ENCODE results near the gene SLC7A5.
A peak's percentile ranks its signal among the peaks of the same experiment; 100 is the strongest.

SLC7A5 gene

DNA sequence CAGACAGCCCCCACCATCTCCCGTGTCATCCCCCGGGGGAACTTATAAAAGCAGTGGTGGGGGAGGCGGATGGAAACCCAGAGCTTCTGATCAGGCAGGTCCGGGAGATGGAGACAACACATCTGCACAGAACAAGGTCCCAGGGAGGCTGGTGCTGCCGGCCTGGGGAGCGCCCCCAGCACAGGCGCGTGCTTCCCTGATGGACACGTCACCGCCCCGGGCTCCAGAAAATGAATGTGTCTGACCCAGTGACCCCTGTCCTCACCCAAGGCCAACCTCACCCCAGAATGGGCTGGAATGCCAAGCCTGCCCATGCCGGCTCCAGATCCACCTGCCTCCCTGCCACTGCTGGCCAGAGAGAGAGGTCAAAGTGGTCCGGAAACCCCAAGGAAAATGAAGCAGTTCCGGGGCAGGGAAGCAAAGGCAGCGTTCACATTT is 12.5 kb downstream of the SLC7A5 start:
- H3K27ac Mint-ChIP-seq, result peak overlapping the region; percentile 97
- H3K4me1 Mint-ChIP-seq, result peaks cover 92% of the 10 kb centered on the region
- H3K9me3 Mint-ChIP-seq, result no peaks in the 10 kb centered on the region
- peaks cover 100% of the 10 kb centered on the region for H3K36me3 Mint-ChIP-seq
- peak overlapping the region; percentile 99 for H3K4me3 Mint-ChIP-seq
- DNase-seq (ENCODE audit: low spot score in 2 of 2) (no peak), ATAC-seq (no peak)

DNA sequence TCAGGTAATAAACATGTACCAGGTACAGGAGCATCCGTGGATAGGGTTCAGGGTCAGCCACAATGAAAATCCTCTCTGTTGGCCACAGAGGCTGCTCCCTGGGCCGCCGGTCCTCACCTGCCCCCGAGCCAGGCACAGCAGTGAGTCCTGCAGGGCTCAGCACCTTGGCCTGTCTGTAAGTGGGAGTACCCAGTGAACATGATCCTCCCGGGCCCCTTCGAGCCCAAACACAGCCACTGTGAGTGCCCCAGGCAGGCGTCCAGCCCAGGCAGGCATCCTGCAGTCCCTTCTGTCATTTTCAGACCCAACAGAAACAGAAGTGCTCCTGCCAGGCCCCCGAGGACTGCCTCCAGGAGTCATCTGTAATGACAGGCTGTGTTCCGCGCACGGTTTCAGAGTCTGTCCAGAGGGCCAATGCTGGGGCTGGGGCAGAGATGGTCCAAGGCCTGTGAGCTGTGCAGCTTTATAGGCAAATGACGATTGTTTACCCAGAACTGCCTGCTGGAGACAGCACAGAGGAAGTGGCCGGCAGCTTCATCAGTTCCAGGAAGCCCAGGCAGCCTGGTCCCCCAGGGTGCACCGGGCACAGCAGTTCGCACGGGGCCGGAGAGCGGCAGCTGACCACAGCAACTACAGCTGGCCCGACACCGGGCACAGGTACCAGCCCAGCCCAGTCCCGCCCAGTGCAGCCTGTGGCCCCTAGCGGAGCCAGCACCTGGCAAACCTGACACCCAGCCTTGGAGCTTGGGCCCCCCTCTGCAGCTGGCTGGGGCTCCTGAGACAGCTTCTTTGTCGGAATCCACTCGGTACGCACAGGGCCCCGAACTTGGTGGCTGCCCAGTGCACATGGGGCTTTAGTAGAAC is 13.2 kb downstream of the SLC7A5 start:
- H3K27ac Mint-ChIP-seq, result peak overlapping the region; percentile 97
- peaks cover 85% of the 10 kb centered on the region for H3K4me1 Mint-ChIP-seq
- peak overlapping the region; percentile 99 for H3K4me3 Mint-ChIP-seq
- DNase-seq (ENCODE audit: low spot score in 2 of 2), result peak in 1 of 2 donors; percentile 82
- ATAC-seq, result peak; percentile 67
- H3K9me3 Mint-ChIP-seq, result no peaks in the 10 kb centered on the region
- H3K36me3 Mint-ChIP-seq, result peaks cover 100% of the 10 kb centered on the region

DNA sequence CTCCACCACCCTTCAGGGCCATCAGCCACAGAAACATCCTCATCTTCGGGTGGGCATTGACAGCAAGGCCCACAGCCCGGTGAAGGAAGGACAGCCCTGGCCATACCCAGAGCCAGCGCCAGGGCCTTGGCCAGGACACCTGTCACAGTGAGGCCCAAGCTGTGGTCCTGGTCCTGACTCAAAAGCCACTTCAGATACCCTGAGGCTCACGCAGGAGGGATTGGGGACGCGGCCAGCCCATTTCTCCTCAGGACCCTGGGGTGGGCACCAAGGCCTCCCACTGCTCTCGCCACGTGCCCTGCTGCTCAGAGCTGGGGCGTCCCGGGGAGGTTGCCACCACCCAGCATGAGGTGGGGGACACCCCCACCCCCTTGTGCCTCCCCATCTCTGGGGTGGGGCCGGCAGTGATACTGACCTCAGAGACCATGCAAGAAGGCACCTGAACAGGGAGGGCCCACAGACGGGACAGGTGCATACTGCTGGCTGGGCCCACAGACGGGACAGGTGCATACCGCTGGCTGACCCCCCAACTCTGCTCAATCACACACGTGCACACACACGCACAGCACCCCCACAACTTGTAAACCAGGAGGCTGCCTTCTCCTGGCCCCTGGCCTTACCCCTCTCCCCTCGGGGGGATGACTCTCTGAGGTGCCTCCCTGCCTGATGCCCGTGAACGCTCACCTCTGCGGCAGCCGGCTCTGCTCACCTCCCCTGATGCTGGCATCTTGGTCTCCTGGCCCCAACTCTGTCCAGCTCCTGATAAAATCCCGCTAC is 14.2 kb downstream of the SLC7A5 start:
- DNase-seq (ENCODE audit: low spot score in 2 of 2), result no peak
- H3K4me1 Mint-ChIP-seq, result peaks cover 84% of the 10 kb centered on the region
- peaks cover 100% of the 10 kb centered on the region for H3K36me3 Mint-ChIP-seq
- no peaks in the 10 kb centered on the region for H3K9me3 Mint-ChIP-seq
- peak overlapping the region; percentile 99 for H3K4me3 Mint-ChIP-seq
- no peak for ATAC-seq
- H3K27ac Mint-ChIP-seq, result peak overlapping the region; percentile 97

DNA sequence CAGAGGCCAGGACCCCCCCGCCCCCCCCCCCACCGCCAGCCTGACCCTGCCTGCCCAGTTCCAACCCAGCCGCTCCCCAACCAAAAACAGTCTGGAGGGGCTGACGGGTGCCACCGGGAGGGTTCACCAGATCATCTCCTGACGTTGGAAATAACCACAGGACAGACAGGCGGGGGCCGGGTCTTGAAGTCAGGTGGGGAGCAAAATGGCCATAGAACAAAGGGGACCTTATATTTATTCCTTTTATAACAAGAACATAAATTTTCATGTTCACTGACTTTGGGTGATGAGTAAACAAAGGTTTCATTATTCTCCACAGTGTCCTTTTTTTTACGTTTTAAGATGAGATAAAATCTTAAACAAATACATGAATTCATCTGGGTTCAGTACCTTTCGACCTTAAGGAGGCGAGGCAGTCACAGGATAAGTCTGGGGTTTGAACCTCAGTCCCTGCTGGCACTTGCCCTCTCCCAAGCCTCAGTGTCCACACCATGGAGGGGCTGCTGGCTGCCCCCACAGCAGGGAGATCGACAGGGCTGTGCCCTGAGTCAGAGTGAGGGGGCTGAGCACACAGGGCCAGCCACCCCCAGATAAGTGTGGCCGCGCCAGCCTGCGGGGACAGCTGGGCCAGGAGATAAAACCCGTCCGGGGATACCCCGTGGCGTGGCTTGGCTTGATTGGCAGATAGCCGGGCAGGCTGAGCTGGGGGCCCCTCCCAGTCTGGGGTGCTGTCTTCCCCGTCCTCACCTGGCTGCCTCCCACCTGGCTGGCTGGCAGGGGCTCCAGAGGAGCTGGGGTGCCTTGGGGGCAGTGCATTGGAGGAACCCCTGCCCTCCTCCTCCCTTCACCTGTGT is 15.0 kb downstream of the SLC7A5 start:
- DNase-seq (ENCODE audit: low spot score in 2 of 2) (peak in 1 of 2 donors; percentile 72), ATAC-seq (peak; percentile 27)
- Mint-ChIP-seq H3K4me1 (peaks cover 84% of the 10 kb centered on the region), H3K36me3 (peaks cover 100% of the 10 kb centered on the region), H3K9me3 (no peaks in the 10 kb centered on the region), H3K4me3 (peak overlapping the region; percentile 99), H3K27ac (peak overlapping the region; percentile 97)

DNA sequence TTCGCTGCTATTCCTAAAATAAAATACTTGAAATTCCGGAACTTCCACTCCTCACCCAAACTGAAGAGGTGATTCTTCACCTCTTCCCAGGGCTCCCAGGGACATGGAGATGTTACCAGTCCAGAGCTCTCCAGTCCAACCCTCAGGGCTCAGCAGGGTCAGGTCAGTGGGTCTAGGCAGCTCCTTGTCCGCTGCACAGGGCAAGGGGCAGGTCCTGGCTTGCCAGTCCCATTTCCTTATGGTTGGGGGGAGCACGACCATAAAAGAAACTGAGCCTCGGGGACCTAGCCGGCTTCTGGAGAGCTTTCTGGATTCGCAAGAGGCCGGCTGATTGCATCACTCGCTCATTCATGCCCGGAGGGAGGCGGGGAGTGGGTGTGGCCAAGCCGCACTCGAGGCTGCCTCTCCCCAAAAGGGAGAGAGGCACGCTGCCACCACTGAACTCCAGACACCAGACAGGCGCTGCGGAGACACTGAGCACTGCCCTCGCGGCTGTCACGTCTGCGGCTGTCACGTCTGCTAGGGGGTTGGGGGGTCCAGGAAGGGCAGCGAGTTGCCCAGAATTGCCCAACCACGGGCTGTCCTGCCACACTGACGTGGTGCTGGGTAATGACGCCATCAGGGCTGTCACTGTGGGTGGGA is 15.8 kb downstream of the SLC7A5 start:
- DNase-seq (ENCODE audit: low spot score in 2 of 2), result peak; percentile 66 to 94
- ATAC-seq, result peak; percentile 72
- peak overlapping the region; percentile 99 for H3K4me3 Mint-ChIP-seq
- peaks cover 81% of the 10 kb centered on the region for H3K4me1 Mint-ChIP-seq
- peaks cover 100% of the 10 kb centered on the region for H3K36me3 Mint-ChIP-seq
- H3K9me3 Mint-ChIP-seq, result no peaks in the 10 kb centered on the region
- peak overlapping the region; percentile 97 for H3K27ac Mint-ChIP-seq

DNA sequence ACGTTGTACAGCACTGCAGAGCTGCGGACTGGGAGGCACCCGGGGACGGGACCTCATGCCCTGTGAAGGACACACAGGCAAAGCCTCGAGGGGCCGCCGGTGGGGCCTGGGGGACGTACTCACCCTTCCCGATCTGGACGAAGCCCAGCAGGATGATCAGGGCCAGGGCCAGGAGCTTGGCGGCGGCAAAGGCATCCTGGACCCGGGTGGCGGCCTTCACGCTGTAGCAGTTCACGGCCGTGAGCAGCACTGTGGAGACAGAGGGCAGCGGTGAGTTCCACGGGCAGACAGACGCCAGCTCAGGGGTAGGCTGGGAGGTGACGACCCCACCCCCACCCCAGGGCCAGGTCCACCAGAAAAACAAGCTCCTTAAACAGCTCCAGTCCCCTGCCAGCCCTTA is 17.7 kb downstream of the SLC7A5 start:
- DNase-seq (ENCODE audit: low spot score in 2 of 2), result no peak
- H3K4me1 Mint-ChIP-seq, result peaks cover 69% of the 10 kb centered on the region
- H3K9me3 Mint-ChIP-seq, result no peaks in the 10 kb centered on the region
- no peak overlapping the region for H3K4me3 Mint-ChIP-seq
- ATAC-seq, result no peak
- peak overlapping the region; percentile 76 for H3K27ac Mint-ChIP-seq
- peaks cover 100% of the 10 kb centered on the region for H3K36me3 Mint-ChIP-seq

DNA sequence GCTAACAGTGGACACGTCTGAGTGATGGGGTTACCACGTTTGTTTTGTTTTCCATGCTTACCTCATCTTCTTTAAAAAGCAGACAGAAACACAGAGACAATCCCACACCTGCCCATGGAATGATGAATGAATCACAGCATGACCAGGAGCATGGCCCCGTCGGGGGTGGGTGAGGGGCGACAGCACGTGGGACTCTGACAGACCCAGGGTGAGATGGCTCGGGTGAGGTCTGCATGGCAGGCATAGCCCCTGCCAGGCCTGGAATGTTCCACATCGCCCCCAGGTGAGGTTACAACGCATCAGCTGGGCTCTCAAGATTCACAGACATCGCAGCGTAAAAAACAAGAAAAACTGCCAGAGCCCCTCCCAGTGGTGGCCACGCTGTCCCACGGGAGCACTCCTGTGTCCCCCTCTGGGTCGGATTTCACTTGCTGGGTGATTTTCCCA is 18.1 kb downstream of the SLC7A5 start:
- DNase-seq (ENCODE audit: low spot score in 2 of 2), result no peak
- H3K27ac Mint-ChIP-seq, result peak overlapping the region; percentile 76
- H3K4me3 Mint-ChIP-seq, result no peak overlapping the region
- no peaks in the 10 kb centered on the region for H3K9me3 Mint-ChIP-seq
- ATAC-seq, result no peak
- peaks cover 64% of the 10 kb centered on the region for H3K4me1 Mint-ChIP-seq
- peaks cover 100% of the 10 kb centered on the region for H3K36me3 Mint-ChIP-seq

DNA sequence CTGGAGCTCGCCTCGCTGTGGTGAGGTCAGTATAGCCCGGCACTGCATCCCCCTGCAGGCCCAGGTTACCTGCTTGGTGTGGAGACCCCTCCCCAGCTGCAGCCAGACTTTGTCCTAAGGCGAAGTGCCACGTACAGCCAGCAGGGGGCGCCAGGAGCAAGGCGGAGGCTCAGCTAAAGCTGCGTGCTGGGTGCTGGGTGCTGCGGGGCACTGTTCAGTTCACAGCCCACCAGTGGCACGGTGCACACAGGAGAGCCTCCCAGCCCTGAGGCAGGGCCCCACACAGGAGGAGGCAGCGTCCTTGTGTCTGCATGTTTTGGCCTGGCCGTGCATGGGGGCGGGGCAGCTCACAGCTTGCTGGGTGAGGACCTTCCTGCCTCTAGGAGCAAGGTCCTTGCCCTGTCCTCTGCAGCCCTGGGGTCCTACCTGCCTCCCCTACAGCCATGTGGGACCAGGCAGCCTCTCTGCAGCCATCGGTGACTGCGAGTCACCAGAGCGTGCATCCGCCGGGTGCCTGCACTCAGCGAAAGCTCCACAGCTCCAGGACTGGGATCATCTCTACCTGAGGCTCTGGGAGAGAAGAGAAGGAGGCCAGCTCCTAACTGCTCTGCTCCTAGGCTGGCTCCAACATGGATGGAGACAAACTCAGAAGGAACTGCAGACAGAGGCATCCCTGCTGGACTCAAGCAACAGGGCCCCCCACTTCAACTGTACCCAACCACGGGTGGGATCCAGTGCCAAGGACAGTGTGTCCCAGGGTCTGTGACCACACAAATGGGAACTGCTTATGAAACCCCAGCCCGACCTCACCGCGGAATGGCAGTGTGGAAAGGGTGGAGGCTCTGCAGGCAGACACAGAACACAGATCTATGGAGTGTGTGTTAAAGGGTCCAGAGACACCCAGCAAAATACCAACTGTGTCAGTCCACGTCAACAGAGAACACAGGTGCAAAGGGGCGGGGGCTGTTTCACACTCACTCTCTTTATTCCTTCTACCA is 19.0 kb downstream of the SLC7A5 start:
- Mint-ChIP-seq H3K4me3 (no peak overlapping the region), H3K9me3 (no peaks in the 10 kb centered on the region), H3K36me3 (peaks cover 100% of the 10 kb centered on the region), H3K27ac (peak overlapping the region; percentile 76), H3K4me1 (peaks cover 56% of the 10 kb centered on the region)
- ATAC-seq (peak; percentile 53), DNase-seq (ENCODE audit: low spot score in 2 of 2) (peak; percentile 62 to 85)

DNA sequence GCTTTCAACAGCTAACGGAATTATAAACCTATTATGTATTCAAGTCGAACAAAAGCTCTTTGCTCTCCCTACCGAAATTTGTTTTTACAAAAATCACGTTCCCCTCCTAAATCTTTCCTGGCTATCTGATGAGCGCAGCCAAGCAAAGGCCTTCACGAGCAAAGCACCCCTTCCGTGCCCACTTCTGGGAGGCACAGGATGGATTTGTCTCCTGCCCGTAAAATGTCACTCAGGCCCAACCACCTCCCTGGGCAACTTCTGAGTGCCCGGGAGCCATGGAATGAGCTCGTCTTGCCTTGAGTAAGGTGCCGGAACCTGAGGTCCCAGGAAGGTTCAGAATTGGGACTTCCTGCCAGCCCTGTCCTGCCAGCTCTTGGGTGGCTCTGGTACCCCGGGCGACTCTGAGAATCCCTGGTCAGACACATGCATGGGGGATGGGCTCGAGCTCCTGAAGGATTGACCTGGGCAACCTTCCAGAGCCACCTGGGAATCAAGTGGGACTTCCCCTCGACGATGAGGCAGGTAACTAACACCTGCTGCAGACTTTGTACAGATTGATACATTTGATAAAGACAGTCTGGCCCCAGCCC is 19.8 kb downstream of the SLC7A5 start:
- H3K4me3 Mint-ChIP-seq, result no peak overlapping the region
- H3K4me1 Mint-ChIP-seq, result peaks cover 53% of the 10 kb centered on the region
- peak overlapping the region; percentile 73 for H3K27ac Mint-ChIP-seq
- ATAC-seq, result no peak
- DNase-seq (ENCODE audit: low spot score in 2 of 2), result no peak
- peaks cover 100% of the 10 kb centered on the region for H3K36me3 Mint-ChIP-seq
- no peaks in the 10 kb centered on the region for H3K9me3 Mint-ChIP-seq

DNA sequence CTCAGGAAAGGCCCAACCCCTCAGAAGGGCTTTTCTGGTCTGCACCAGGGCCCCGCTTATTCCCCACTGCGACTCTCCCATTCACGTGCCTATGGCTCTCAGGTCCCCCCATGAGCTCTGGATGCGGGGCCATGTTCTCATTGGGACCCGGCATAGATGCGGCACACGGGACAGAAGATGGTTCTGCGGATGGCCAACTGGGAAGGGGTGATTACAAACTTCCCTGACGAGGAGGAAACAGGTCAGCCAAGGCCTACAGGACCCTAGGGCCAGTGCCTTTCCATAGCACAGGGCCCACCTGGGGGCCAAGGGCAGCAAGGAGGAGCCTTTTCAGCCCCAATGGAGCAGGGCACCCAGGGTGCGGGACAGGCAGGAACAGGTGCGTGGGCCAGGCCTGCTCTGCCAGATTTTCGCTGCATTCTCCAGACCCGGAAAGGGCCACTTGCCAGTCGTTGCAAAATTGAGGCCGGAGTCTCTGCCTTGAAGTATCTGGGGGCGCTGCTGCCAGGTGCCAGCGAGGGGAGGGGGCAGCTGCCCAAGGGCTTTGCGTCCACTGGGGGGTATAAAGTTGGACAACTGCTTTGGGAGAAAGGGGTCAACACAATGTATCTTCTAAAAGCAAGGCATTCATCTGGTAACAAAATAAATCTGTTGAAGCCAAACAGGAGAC is 20.5 kb downstream of the SLC7A5 start:
- Mint-ChIP-seq H3K27ac (peak overlapping the region; percentile 73), H3K4me3 (no peak overlapping the region), H3K36me3 (peaks cover 100% of the 10 kb centered on the region), H3K4me1 (peaks cover 51% of the 10 kb centered on the region), H3K9me3 (no peaks in the 10 kb centered on the region)
- DNase-seq (ENCODE audit: low spot score in 2 of 2) (no peak), ATAC-seq (no peak)

DNA sequence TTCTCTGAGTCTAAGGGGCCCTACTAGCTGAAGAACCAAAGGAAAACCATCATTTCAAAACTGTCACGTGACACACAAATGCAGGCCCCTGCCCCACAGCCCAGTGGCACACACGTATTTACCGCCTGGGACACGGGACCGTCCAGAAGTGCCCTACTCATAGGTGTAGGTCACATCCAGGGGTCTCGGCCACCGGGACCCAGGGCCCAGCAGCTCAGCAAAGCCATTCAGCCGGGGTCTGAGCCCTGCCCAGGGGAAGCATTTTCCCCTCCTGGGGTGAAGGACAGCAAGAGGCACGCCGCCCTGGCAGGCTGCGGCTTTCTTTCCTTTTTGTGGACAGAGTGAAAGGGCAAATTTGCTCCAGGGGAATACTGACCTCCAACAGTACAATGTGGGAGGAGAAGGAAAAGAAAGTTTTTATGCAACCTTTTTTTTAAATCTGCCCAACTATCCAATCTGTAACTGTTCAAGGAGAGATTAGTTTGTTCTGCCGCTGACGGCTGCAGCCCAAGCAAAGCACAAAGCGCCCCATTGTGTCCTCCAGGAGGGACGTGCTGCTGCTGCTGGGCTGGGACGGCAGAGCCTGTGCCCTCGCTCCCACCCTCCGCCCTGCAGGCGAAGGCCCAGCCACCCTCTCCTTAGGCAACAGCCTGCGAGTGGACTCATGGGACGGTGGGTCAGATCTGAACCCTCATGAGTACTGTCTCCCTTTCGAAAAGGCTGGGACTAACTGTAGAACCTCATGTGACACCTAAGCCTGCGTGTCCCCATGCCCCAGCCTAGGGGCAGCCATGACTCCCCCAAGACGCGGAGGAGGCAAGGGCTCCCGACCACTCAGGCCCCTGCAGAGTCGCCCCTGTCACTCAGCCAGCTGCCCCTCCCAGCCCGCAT is 21.3 kb downstream of the SLC7A5 start:
- no peak for ATAC-seq
- Mint-ChIP-seq H3K36me3 (peaks cover 100% of the 10 kb centered on the region), H3K4me1 (peaks cover 50% of the 10 kb centered on the region), H3K4me3 (no peak overlapping the region), H3K27ac (peak overlapping the region; percentile 73), H3K9me3 (no peaks in the 10 kb centered on the region)
- no peak for DNase-seq (ENCODE audit: low spot score in 2 of 2)

DNA sequence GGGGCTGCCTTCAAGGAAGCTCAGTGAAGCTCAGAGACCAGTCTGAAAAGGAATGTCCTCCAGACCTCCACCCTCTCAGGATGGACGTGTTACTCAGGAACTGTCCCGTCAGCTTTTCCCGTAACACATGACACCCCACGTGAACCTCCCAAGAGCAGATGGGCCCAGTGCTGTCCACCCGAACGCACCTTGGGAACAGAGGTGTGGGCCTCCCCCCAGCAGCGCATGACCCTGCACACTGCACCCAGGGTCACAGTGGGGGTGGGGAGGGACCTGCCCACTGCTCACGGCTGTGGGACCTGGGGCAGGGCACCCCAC is 21.9 kb downstream of the SLC7A5 start:
- peaks cover 51% of the 10 kb centered on the region for H3K4me1 Mint-ChIP-seq
- no peak overlapping the region for H3K4me3 Mint-ChIP-seq
- H3K27ac Mint-ChIP-seq, result peak overlapping the region; percentile 73
- DNase-seq (ENCODE audit: low spot score in 2 of 2), result no peak
- peaks cover 100% of the 10 kb centered on the region for H3K36me3 Mint-ChIP-seq
- H3K9me3 Mint-ChIP-seq, result no peaks in the 10 kb centered on the region
- ATAC-seq, result no peak
